Loucy (cell line): Measurements from ENCODE around the gene ZBED4.

ENCODE experiments used
- CTCF ChIP-seq: fragments of 200-600 bp; sonication (generic); conservative IDR thresholded peaks from 2 replicates; pipeline ENCODE4 v1.5.1; 2014; ENCODE audit warnings: mild to moderate bottlenecking, antibody characterized with exemption, low read length
- EZH2phosphoT487 ChIP-seq: fragments of 200-600 bp; IDR thresholded peaks from 2 replicates; pipeline ENCODE4 v1.6.1; 2018; ENCODE audit warnings: antibody characterized with exemption, mild to moderate bottlenecking, moderate library complexity, borderline replicate concordance

- no peak for TF ChIP-seq CTCF
- no peak for TF ChIP-seq EZH2phosphoT487
These were observed 14.6 kb upstream of the ZBED4 start for GRCh38 chr22:49838771-49839717.
